Stimulated activated CD4-positive, alpha-beta T cell treated with anti-CD3 and anti-CD28 coated beads, Interleukin-12 subunit alpha, Interleukin-12 subunit beta, amount 100 ng/mL, for 4 hours (primary cell): ENCODE results near the gene DEDD.

ENCODE experiments used
- DNase-seq: peaks from one replicate; pipeline ENCODE4 v3.0.0-alpha.2; 2020

Gene DEDD

GRCh38 chr1:161090617-161091016, 41.9 kb downstream of the DEDD start:
- DNase-seq: no peak

GRCh38 chr1:161089938-161090337, 42.5 kb downstream of the DEDD start:
- DNase-seq: no peak

GRCh38 chr1:161089251-161089924, 43.1 kb downstream of the DEDD start, which contains the start of gene NECTIN4:
NECTIN4 (minus strand) TSS chr1:161089558; CDS start chr1:161089296, 262 bp downstream.
- DNase-seq: no peak

- DNase-seq: no peak
Observed at GRCh38 chr1:161088587-161089110, 43.8 kb downstream of the DEDD start.

GRCh38 chr1:161086457-161086856, 46.0 kb downstream of the DEDD start:
- DNase-seq: no peak

- no peak for DNase-seq
Observed at GRCh38 chr1:161085165-161085564, 47.3 kb downstream of the DEDD start.

- no peak for DNase-seq
Observed at GRCh38 chr1:161084597-161084988, 47.9 kb downstream of the DEDD start.

- DNase-seq: no peak
Observed at GRCh38 chr1:161083748-161084596, 48.5 kb downstream of the DEDD start.

GRCh38 chr1:161082996-161083747, 49.3 kb downstream of the DEDD start:
- no peak for DNase-seq

GRCh38 chr1:161082483-161082882, 50.0 kb downstream of the DEDD start:
- no peak for DNase-seq

GRCh38 chr1:161081519-161081918, 50.9 kb downstream of the DEDD start:
- no peak for DNase-seq

- no peak for DNase-seq
Observed at GRCh38 chr1:161080441-161081405, 51.7 kb downstream of the DEDD start.

- no peak for DNase-seq
Observed at GRCh38 chr1:161079436-161080110, 52.9 kb downstream of the DEDD start.

GRCh38 chr1:161077426-161077825, 55.0 kb downstream of the DEDD start:
- DNase-seq: no peak

- DNase-seq: no peak
Observed at GRCh38 chr1:161076410-161076809, 56.1 kb downstream of the DEDD start.

GRCh38 chr1:161074676-161075368, 57.6 kb downstream of the DEDD start:
- no peak for DNase-seq

GRCh38 chr1:161073474-161074121, 58.9 kb downstream of the DEDD start:
- DNase-seq: no peak

- no peak for DNase-seq
Observed at GRCh38 chr1:161072751-161073449, 59.6 kb downstream of the DEDD start.

GRCh38 chr1:161071886-161072371, 60.5 kb downstream of the DEDD start:
- peak; percentile 31 for DNase-seq
